Endodermal cell (in vitro differentiated cells): ENCODE data around the gene TDRD10. TPM values are rescaled to one million over a fixed set of nuclear protein-coding genes. Genes with fewer than 3 reads are reported as not detected.

Experiments used
- DNase-seq: peaks from one replicate; pipeline ENCODE4 v3.0.0-alpha.2; 2017
- H3K27ac ChIP-seq: 2 replicates; pipeline ENCODE4 v1.5.1; 2013; ENCODE audit warnings: mild to moderate bottlenecking, low read depth, low read length, moderate library complexity
- H3K27me3 ChIP-seq: 2 replicates; pipeline ENCODE4 v1.6.1; 2013; ENCODE audit warnings: mild to moderate bottlenecking, low read length, moderate library complexity; ENCODE audit not compliant: insufficient read depth, control insufficient read depth, poor library complexity, severe bottlenecking
- H3K36me3 ChIP-seq: 2 replicates; pipeline ENCODE4 v1.7.0; 2013; ENCODE audit warnings: mild to moderate bottlenecking, low read length, moderate library complexity; ENCODE audit not compliant: control insufficient read depth, insufficient read depth
- H3K4me1 ChIP-seq: one replicate; pipeline ENCODE4 v1.7.0; 2013; ENCODE audit warnings: low read length; ENCODE audit not compliant: control insufficient read depth, insufficient read depth
- H3K4me3 ChIP-seq: 2 replicates; pipeline ENCODE4 v1.5.1; 2013; ENCODE audit warnings: mild to moderate bottlenecking, low read length, moderate library complexity
- H3K9ac ChIP-seq: 2 replicates; pipeline ENCODE4 v1.6.1; 2013; ENCODE audit warnings: mild to moderate bottlenecking, low read length, moderate library complexity; ENCODE audit not compliant: poor library complexity, severe bottlenecking; ENCODE audit errors: extremely low read depth
- H3K9me3 ChIP-seq: 2 replicates; pipeline ENCODE4 v1.6.1; 2013; ENCODE audit warnings: mild to moderate bottlenecking, low read length, moderate library complexity; ENCODE audit not compliant: control insufficient read depth
- H3K27ac Mint-ChIP-seq: 2 replicates; pipeline ENCODE4 v1.8.0; 2020; ENCODE audit warnings: mixed read lengths
- H3K27me3 Mint-ChIP-seq: 2 replicates; pipeline ENCODE4 v1.8.0; 2021; ENCODE audit warnings: mild to moderate bottlenecking, mixed read lengths; ENCODE audit not compliant: insufficient read depth
- H3K36me3 Mint-ChIP-seq: 2 replicates; pipeline ENCODE4 v1.8.0; 2020; ENCODE audit warnings: low read depth, mixed read lengths
- H3K4me1 Mint-ChIP-seq: 2 replicates; pipeline ENCODE4 v1.8.0; 2020; ENCODE audit warnings: mixed read lengths
- H3K4me3 Mint-ChIP-seq: 2 replicates; pipeline ENCODE4 v1.8.0; 2020; ENCODE audit warnings: mild to moderate bottlenecking, moderate library complexity, mixed read lengths
- H3K9me3 Mint-ChIP-seq: 2 replicates; pipeline ENCODE4 v1.8.0; 2020; ENCODE audit warnings: mild to moderate bottlenecking, mixed read lengths
- WGBS, 2 experiments: methylation state at CpG; one replicate each; pipeline versions ENCODE4 v1.1.5 to v1.1.7; 2013; ENCODE audit warnings: missing lambda C conversion rate in 2 of 2, mixed read lengths in 1 of 2; ENCODE audit not compliant: insufficient coverage in 1 of 2, insufficient read length in 1 of 2; 5-methylcytosine and 5-hydroxymethylcytosine counted together
- total RNA-seq, 2 donors: library from RNA; stranded (reverse); fragmentation: NEBNext Ultra II Directional in 1 of 2; extraction: Animal tissue kit (Norgen Biotek cat#: 25700) in 1 of 2; gene quantifications; 2 replicates in 1 of 2; 3 replicates in 1 of 2; pipeline ENCODE4 v1.2.1, GENCODE V29; 2021
- TF ChIP-seq, protein P1 (sequence below): fragments of 200-600 bp; sonication (generic); conservative IDR thresholded peaks from 2 replicates; pipeline ENCODE4 v1.5.0; 2021; ENCODE audit warnings: antibody characterized with exemption, mild to moderate bottlenecking

Gene TDRD10
- total RNA-seq, 2 donors from 2014 or later, result not detected

DNA sequence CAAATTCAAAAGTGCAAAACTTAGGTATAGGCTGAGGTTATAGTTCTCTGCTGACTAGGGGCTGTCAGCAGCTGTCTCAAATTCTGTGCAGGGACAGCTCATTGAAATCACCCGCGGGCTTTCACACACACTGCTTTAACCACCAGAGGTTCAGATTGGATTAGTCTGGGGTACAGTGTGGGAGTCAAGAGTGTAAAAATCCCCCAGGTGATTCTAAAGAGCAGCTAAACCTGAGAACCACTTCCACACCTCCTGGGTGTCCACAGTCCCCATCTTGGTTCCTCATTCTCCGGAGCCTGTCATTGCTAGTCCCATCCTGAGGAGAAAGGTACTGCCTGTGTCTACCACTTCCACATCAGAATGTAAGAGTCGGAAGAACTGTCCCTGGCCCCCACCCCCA is 9.9 kb upstream of the TDRD10 start:
- no peak overlapping the region for H3K27ac Mint-ChIP-seq
- 60 to 91% methylated on average over 1 to 4 of the region's 4 CpGs for WGBS, 2 experiments
- H3K4me1 ChIP-seq, result peaks cover 19% of the 10 kb centered on the region
- no peaks in the 10 kb centered on the region for H3K9me3 ChIP-seq
- no peaks in the 10 kb centered on the region for H3K36me3 ChIP-seq
- no peaks in the 10 kb centered on the region for H3K27me3 ChIP-seq
- no peak overlapping the region for H3K27ac ChIP-seq
- H3K9me3 Mint-ChIP-seq, result no peaks in the 10 kb centered on the region
- H3K4me3 ChIP-seq, result no peak overlapping the region
- TF ChIP-seq, protein P1, sequence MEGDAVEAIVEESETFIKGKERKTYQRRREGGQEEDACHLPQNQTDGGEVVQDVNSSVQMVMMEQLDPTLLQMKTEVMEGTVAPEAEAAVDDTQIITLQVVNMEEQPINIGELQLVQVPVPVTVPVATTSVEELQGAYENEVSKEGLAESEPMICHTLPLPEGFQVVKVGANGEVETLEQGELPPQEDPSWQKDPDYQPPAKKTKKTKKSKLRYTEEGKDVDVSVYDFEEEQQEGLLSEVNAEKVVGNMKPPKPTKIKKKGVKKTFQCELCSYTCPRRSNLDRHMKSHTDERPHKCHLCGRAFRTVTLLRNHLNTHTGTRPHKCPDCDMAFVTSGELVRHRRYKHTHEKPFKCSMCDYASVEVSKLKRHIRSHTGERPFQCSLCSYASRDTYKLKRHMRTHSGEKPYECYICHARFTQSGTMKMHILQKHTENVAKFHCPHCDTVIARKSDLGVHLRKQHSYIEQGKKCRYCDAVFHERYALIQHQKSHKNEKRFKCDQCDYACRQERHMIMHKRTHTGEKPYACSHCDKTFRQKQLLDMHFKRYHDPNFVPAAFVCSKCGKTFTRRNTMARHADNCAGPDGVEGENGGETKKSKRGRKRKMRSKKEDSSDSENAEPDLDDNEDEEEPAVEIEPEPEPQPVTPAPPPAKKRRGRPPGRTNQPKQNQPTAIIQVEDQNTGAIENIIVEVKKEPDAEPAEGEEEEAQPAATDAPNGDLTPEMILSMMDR, result no peak
- DNase-seq, result no peak
- H3K4me1 Mint-ChIP-seq, result peaks cover 51% of the 10 kb centered on the region
- peaks cover 12% of the 10 kb centered on the region for H3K27me3 Mint-ChIP-seq
- no peak overlapping the region for H3K9ac ChIP-seq
- no peaks in the 10 kb centered on the region for H3K36me3 Mint-ChIP-seq
- no peak overlapping the region for H3K4me3 Mint-ChIP-seq

DNA sequence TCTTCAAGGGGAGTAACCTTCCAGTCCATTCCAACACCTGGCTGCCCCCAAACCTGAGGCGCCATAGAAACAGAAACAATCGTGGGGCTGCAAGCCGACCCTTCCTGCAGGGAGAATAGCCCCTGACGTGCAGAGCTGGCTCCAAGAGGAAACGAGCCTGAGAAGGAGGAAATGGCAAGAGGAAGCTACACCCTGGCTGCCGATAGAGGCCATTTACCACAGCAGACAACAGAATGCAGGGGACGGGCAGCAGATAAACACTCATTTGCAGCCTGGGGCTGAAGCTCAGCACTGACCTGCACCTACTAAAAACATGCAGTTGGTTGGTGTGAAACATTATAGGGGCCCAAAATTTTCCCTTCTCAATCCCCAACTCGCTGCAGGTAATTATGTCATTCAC is 8.7 kb upstream of the TDRD10 start:
- no peak overlapping the region for H3K9ac ChIP-seq
- H3K27ac ChIP-seq, result no peak overlapping the region
- WGBS, 2 experiments, result 35 to 44% methylated on average over 7 to 8 of the region's 8 CpGs
- Mint-ChIP-seq H3K27ac (no peak overlapping the region), H3K36me3 (no peaks in the 10 kb centered on the region), H3K4me3 (peak overlapping the region; percentile 12), H3K9me3 (no peaks in the 10 kb centered on the region), H3K4me1 (peaks cover 52% of the 10 kb centered on the region), H3K27me3 (peaks cover 12% of the 10 kb centered on the region)
- H3K27me3 ChIP-seq, result no peaks in the 10 kb centered on the region
- TF ChIP-seq, protein P1, result peak; percentile 16
- peak; percentile 76 for DNase-seq
- H3K4me1 ChIP-seq, result peaks cover 19% of the 10 kb centered on the region
- peak overlapping the region; percentile 51 for H3K4me3 ChIP-seq
- no peaks in the 10 kb centered on the region for H3K36me3 ChIP-seq
- no peaks in the 10 kb centered on the region for H3K9me3 ChIP-seq

- H3K27me3 Mint-ChIP-seq, result peaks cover 34% of the 10 kb centered on the region
Observed at GRCh38 chr1:154495496-154496273, 6.3 kb upstream of the TDRD10 start.

More at GRCh38 chr1:154495496-154496273, 6.3 kb upstream of the TDRD10 start:
- 91 to 92% methylated on average over 4 to 8 of the region's 8 CpGs for WGBS, 2 experiments
- Histone ChIP-seq H3K9me3 (no peaks in the 10 kb centered on the region), H3K4me1 (peaks cover 11% of the 10 kb centered on the region), H3K27ac (no peak overlapping the region), H3K4me3 (no peak overlapping the region), H3K36me3 (no peaks in the 10 kb centered on the region), H3K9ac (no peak overlapping the region), H3K27me3 (peaks cover 23% of the 10 kb centered on the region)
- TF ChIP-seq, protein P1, result no peak
- peaks cover 37% of the 10 kb centered on the region for H3K4me1 Mint-ChIP-seq
- no peaks in the 10 kb centered on the region for H3K9me3 Mint-ChIP-seq
- H3K36me3 Mint-ChIP-seq, result no peaks in the 10 kb centered on the region
- H3K4me3 Mint-ChIP-seq, result no peak overlapping the region
- peak; percentile 9 for DNase-seq
- no peak overlapping the region for H3K27ac Mint-ChIP-seq
